ENCODE results near the gene LEAP2. TPM values are rescaled to one million over a fixed set of nuclear protein-coding genes. Genes with fewer than 3 reads are reported as not detected.

The LEAP2 gene
- polyA plus RNA-seq, 2 of the 4 experiments (the other 2 are of a cell fraction) = 1.6 to 4.8 TPM

GRCh38 chr5:132853323-132853722, 20.1 kb upstream of the LEAP2 start:
- no peak overlapping the region for H3K4me2 ChIP-seq
- TF ChIP-seq HES2 (IDR thresholded peaks at IDR 0.05) (no peak), ESRRA (IDR thresholded peaks at IDR 0.05; ENCODE audit: borderline replicate concordance, low read length) (no peak), MAZ (IDR thresholded peaks at IDR 0.05; ENCODE audit: borderline replicate concordance, low read depth, low read length) (no peak), HMGXB4 (CRISPR knock-in tag; IDR thresholded peaks at IDR 0.05; ENCODE audit: borderline replicate concordance) (no peak), HDAC2 (IDR thresholded peaks at IDR 0.05) (no peak), EHMT2 (IDR thresholded peaks at IDR 0.05; ENCODE audit: low read depth) (no peak), ZSCAN20 (CRISPR knock-in tag; IDR thresholded peaks at IDR 0.05) (no peak), RFX5 (IDR thresholded peaks at IDR 0.05) (no peak), EHF (CRISPR knock-in tag; IDR thresholded peaks at IDR 0.05) (no peak), NPAS2 (CRISPR knock-in tag; IDR thresholded peaks at IDR 0.05; ENCODE audit: borderline replicate concordance) (no peak), E2F6 (IDR thresholded peaks at IDR 0.05; ENCODE audit: borderline replicate concordance, low read depth) (no peak), RCOR1 (IDR thresholded peaks at IDR 0.05; ENCODE audit: low read depth, low read length) (no peak), NFE2L2 (conservative IDR thresholded peaks at IDR 0.05; ENCODE audit: low read length) (no peak), KDM1A (IDR thresholded peaks at IDR 0.05; ENCODE audit: low read depth) (no peak)
- ChIA-PET CTCF (interaction anchor here (1.3 to 3.5 kb wide), 4 partner anchors 7 to 33 kb away, joined by 3 to 13 read pairs (median 8); partner anchors contain the start of gene SHROOM1), POLR2A (no interaction called here)
- H3K4me1 ChIP-seq = no peaks in the 10 kb centered on the region
- ATAC-seq (no peak), FAIRE-seq (no peak), DNase-seq (ENCODE audit: low read depth in 1 of 2, low spot score in 1 of 2) (no peak)
- H3K9me3 ChIP-seq = no peaks in the 10 kb centered on the region
- H3K27ac ChIP-seq = no peak overlapping the region
- no peak overlapping the region for H3K4me3 ChIP-seq
- 63% methylated on average over 3 of the region's 3 CpGs for WGBS (ENCODE audit: missing lambda C conversion rate)

- H3K27ac ChIP-seq = no peak overlapping the region
- H3K4me2 ChIP-seq = no peak overlapping the region
- H3K9me3 ChIP-seq = no peaks in the 10 kb centered on the region
- ChIA-PET CTCF (interaction anchor here (1.0 to 2.1 kb wide), 4 partner anchors 11 to 33 kb away, joined by 3 to 10 read pairs (median 6); partner anchors contain the start of gene SHROOM1), POLR2A (no interaction called here)
- ATAC-seq (no peak), DNase-seq (ENCODE audit: low read depth in 1 of 2, low spot score in 1 of 2) (no peak), FAIRE-seq (no peak)
- WGBS (ENCODE audit: missing lambda C conversion rate) = 11% methylated on average over 1 of the region's 1 CpG
- H3K4me1 ChIP-seq = no peaks in the 10 kb centered on the region
- H3K4me3 ChIP-seq = no peak overlapping the region
- TF ChIP-seq HES2 (IDR thresholded peaks at IDR 0.05) (no peak), RCOR1 (IDR thresholded peaks at IDR 0.05; ENCODE audit: low read depth, low read length) (no peak), FOSL2 (IDR thresholded peaks at IDR 0.05) (no peak), FOSL2 (CRISPR knock-in tag; IDR thresholded peaks at IDR 0.05) (no peak)
Measured at GRCh38 chr5:132853790-132854189, 19.7 kb upstream of the LEAP2 start.

- Histone ChIP-seq H3K4me1 (no peaks in the 10 kb centered on the region), H3K4me3 (no peak overlapping the region), H3K4me2 (no peak overlapping the region), H3K27ac (no peak overlapping the region), H3K9me3 (no peaks in the 10 kb centered on the region)
- no peak for DNase-seq (ENCODE audit: low read depth in 1 of 2, low spot score in 1 of 2)
- ChIA-PET POLR2A (no interaction called here), CTCF (interaction anchor here (0.6 to 2.1 kb wide), 5 partner anchors 10 to 34 kb away, joined by 3 to 10 read pairs (median 4); partner anchors contain the start of gene SHROOM1)
- FAIRE-seq = no peak
- 64% methylated on average over 3 of the region's 3 CpGs for WGBS (ENCODE audit: missing lambda C conversion rate)
- ATAC-seq = no peak
- TF ChIP-seq HOXB13 (CRISPR knock-in tag; IDR thresholded peaks at IDR 0.05; ENCODE audit: low read depth) (no peak), KDM5A (IDR thresholded peaks at IDR 0.05) (no peak), CTCF (IDR thresholded peaks at IDR 0.05) (no peak), CHD2 (IDR thresholded peaks at IDR 0.05; ENCODE audit: low read length, partially characterized antibody) (no peak), FOSL2 (IDR thresholded peaks at IDR 0.05) (no peak), FOSL2 (CRISPR knock-in tag; IDR thresholded peaks at IDR 0.05) (no peak), HOXB5 (CRISPR knock-in tag; IDR thresholded peaks at IDR 0.05) (no peak), POLR2AphosphoS2 (conservative IDR thresholded peaks at IDR 0.05; ENCODE audit: low read length) (no peak), TP53 (CRISPR knock-in tag; IDR thresholded peaks at IDR 0.05) (no peak), PHF8 (IDR thresholded peaks at IDR 0.05; ENCODE audit: borderline replicate concordance, low read depth) (no peak), CHD4 (IDR thresholded peaks at IDR 0.05; ENCODE audit: borderline replicate concordance) (no peak), ELK1 (IDR thresholded peaks at IDR 0.05; ENCODE audit: low read depth, low read length) (no peak), ZNF302 (CRISPR knock-in tag; IDR thresholded peaks at IDR 0.05) (no peak), PBX3 (IDR thresholded peaks at IDR 0.05) (no peak)
Measured at GRCh38 chr5:132854301-132854700, 19.2 kb upstream of the LEAP2 start.
